Spinal cord (tissue), 10 donors: ENCODE data around the gene CCDC152. TPM values are rescaled to one million over a fixed set of nuclear protein-coding genes. Genes with fewer than 3 reads are reported as not detected.
"Not testable (repeated sequence)": the region's sequence is repeated elsewhere in the genome, so short reads cannot be mapped to it uniquely, and the experiment has no call there.

Experiments
- DNase-seq, 6 donors: peaks; one replicate each; pipeline versions ENCODE4 v3.0.0 to v3.0.0-alpha.2; 2013 to 2015; ENCODE audit warnings: low spot score in 6 of 6, low read depth in 4 of 6
- H3K27ac ChIP-seq: one replicate; pipeline ENCODE4 v1.5.1; 2013; ENCODE audit warnings: low read depth, low read length, control low read depth
- H3K27me3 ChIP-seq: one replicate; pipeline ENCODE4 v1.6.1; 2013; ENCODE audit warnings: low read length; ENCODE audit not compliant: control insufficient read depth, insufficient read depth
- H3K36me3 ChIP-seq: one replicate; pipeline ENCODE4 v1.6.1; 2013; ENCODE audit warnings: low read length; ENCODE audit not compliant: control insufficient read depth, insufficient read depth
- H3K4me1 ChIP-seq: one replicate; pipeline ENCODE4 v1.6.1; 2013; ENCODE audit warnings: low read length; ENCODE audit not compliant: control insufficient read depth, insufficient read depth
- H3K4me3 ChIP-seq: one replicate; pipeline ENCODE4 v1.5.1; 2013; ENCODE audit warnings: low read depth, low read length, control low read depth
- H3K9me3 ChIP-seq: one replicate; pipeline ENCODE4 v1.6.1; 2013; ENCODE audit warnings: low read length; ENCODE audit not compliant: control insufficient read depth, insufficient read depth
- WGBS: methylation state at CpG from one replicate; pipeline ENCODE4 v1.1.5; 2013; ENCODE audit warnings: missing lambda C conversion rate; ENCODE audit not compliant: insufficient coverage; 5-methylcytosine and 5-hydroxymethylcytosine counted together
- polyA plus RNA-seq, 2 donors: library from polyadenylated mRNA; unstranded; fragments of 120-200 nt; gene quantifications; one replicate each; pipeline ENCODE4 v1.2.1, GENCODE V29; 2013; ENCODE audit not compliant: insufficient read length in 2 of 2
- total RNA-seq, 2 donors: library from RNA; depleted of rRNA in 1 of 2; stranded (reverse); fragments of 120-200 nt in 1 of 2; fragments of >200 nt in 1 of 2; gene quantifications; one replicate each; pipeline versions ENCODE4 v1.2.3 to v1.2.4, GENCODE V29; 2013 to 2014
- donor health status: healthy.

The CCDC152 gene
- total and polyA plus RNA-seq, 4 donors: 5.9 to 14.9 (median 11.6) TPM

DNA sequence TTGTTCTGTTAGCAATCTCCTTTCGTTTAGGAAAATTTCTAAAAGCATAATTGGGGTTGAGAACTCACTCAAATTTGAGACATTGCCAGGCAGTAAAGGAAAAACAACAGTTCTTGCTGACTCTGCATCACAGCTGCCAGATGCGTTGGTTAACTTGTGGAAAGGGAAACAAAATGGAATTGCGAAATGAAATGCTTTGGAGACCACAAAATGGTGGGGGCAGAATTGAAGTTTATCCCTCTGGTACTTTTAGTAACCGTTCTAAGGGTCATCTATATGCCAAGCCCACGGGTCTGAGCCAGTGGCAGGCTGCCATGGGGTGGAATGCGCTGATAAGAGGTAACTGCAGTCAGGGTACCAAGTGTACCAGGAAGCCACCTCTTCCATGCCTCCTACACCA lies 83.7 kb downstream of the CCDC152 start:
- no peak overlapping the region for H3K4me3 ChIP-seq
- DNase-seq: peak in 2 of 6 donors; percentile 14 to 59
- no peaks in the 10 kb centered on the region for H3K36me3 ChIP-seq
- whole genome bisulfite sequencing: 48% methylated on average over 5 of the region's 6 CpGs
- H3K9me3 ChIP-seq: no peaks in the 10 kb centered on the region
- no peaks in the 10 kb centered on the region for H3K27me3 ChIP-seq
- no peaks in the 10 kb centered on the region for H3K4me1 ChIP-seq
- H3K27ac ChIP-seq: peak overlapping the region; percentile 6

GRCh38 chr5:42840842-42841567 lies 84.4 kb downstream of the CCDC152 start:
- H3K36me3 ChIP-seq: no peaks in the 10 kb centered on the region
- H3K4me3 ChIP-seq: no peak overlapping the region
- H3K4me1 ChIP-seq: no peaks in the 10 kb centered on the region
- H3K9me3 ChIP-seq: no peaks in the 10 kb centered on the region
- no peak overlapping the region for H3K27ac ChIP-seq
- no peak for DNase-seq
- 65% methylated on average over 2 of the region's 5 CpGs for WGBS
- H3K27me3 ChIP-seq: no peaks in the 10 kb centered on the region

DNA sequence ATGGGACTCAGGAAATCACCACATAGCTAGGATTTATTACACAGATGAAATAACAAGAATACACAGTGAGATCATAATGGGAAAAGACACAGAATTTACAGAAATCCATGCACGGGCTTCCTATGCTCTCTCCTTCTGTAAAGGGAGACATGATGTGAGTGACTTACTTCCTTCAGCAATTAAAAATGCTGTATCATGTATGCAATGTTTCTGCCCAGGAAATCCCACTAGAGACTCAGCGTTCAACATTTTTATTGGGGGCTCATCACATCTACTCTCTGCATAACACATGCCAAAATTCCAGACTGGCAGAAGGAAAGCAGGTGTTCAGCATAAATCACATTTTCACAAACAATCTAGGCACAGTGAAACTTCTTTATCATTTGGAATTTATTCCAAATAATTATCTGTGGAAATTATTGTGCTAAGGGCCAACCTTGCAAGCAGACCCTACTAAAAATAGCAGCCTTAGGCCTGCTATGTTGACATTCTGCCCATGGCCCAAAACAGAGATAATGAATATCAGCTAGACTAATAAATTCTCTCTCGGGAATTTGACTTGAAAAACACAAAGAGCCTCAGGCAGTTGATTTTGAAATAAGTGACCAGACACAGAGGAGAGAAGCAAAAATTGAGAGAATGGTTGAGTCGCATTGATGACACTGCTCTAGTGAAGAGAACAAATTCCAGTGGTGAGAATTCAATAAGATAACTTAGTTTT lies 86.5 kb downstream of the CCDC152 start:
- H3K27ac ChIP-seq: no peak overlapping the region
- no peaks in the 10 kb centered on the region for H3K27me3 ChIP-seq
- H3K36me3 ChIP-seq: no peaks in the 10 kb centered on the region
- 83% methylated on average over 3 of the region's 4 CpGs for WGBS
- no peak overlapping the region for H3K4me3 ChIP-seq
- no peak for DNase-seq
- no peaks in the 10 kb centered on the region for H3K4me1 ChIP-seq
- H3K9me3 ChIP-seq: no peaks in the 10 kb centered on the region

- DNase-seq: no peak
- Histone ChIP-seq H3K27me3 (no peaks in the 10 kb centered on the region), H3K4me1 (no peaks in the 10 kb centered on the region), H3K36me3 (no peaks in the 10 kb centered on the region), H3K4me3 (no peak overlapping the region), H3K27ac (no peak overlapping the region), H3K9me3 (no peaks in the 10 kb centered on the region)
- 100% methylated on average over 2 of the region's 3 CpGs for WGBS
Measured at GRCh38 chr5:42843675-42844292, 87.2 kb downstream of the CCDC152 start.

GRCh38 chr5:42844408-42844807 lies 87.8 kb downstream of the CCDC152 start:
- H3K27me3 ChIP-seq, H3K9me3 ChIP-seq, H3K27ac ChIP-seq, DNase-seq, H3K4me1 ChIP-seq, H3K4me3 ChIP-seq, H3K36me3 ChIP-seq: not testable (repeated sequence)
- 100% methylated on average over 1 of the region's 4 CpGs for WGBS

GRCh38 chr5:42848545-42848944 lies 91.9 kb downstream of the CCDC152 start:
- H3K27ac ChIP-seq: no peak overlapping the region
- H3K4me3 ChIP-seq: no peak overlapping the region
- no peaks in the 10 kb centered on the region for H3K36me3 ChIP-seq
- no peak for DNase-seq
- H3K9me3 ChIP-seq: no peaks in the 10 kb centered on the region
- H3K27me3 ChIP-seq: no peaks in the 10 kb centered on the region
- H3K4me1 ChIP-seq: no peaks in the 10 kb centered on the region
- WGBS: no CpG with 5 or more reads among the region's 2 CpGs

- Histone ChIP-seq H3K4me1 (no peaks in the 10 kb centered on the region), H3K27me3 (no peaks in the 10 kb centered on the region), H3K36me3 (no peaks in the 10 kb centered on the region), H3K27ac (no peak overlapping the region), H3K4me3 (no peak overlapping the region), H3K9me3 (no peaks in the 10 kb centered on the region)
- DNase-seq: no peak
- WGBS: 88% methylated on average over 4 of the region's 6 CpGs
Measured at GRCh38 chr5:42851481-42851880, 94.9 kb downstream of the CCDC152 start.

Other genes with a start within 250 kb of the CCDC152 start
- 100 to 1,000 TPM; 305 to 398 TPM for gene SELENOP, start 55.1 kb downstream of the CCDC152 start, total RNA-seq
- gene SELENOP, start 55.1 kb downstream of the CCDC152 start, polyA plus RNA-seq: 10 to 100 TPM; 71.7 to 92.7 TPM